Osteoblast (primary cell): ENCODE data around the gene NAIF1. TPM values are rescaled to one million over a fixed set of nuclear protein-coding genes. Genes with fewer than 3 reads are reported as not detected.

Experiments
- DNase-seq: peaks from one replicate; pipeline ENCODE4 v3.0.0; 2011; ENCODE audit warnings: low spot score, mixed read lengths; ENCODE audit not compliant: insufficient read length; ENCODE audit errors: missing footprints
- H2AFZ ChIP-seq: 2 replicates; pipeline ENCODE4 v1.6.0; 2011; ENCODE audit warnings: mild to moderate bottlenecking, low read length
- H3K27ac ChIP-seq: 2 replicates; pipeline ENCODE4 v1.5.1; 2011; ENCODE audit warnings: mild to moderate bottlenecking, low read depth, low read length, moderate library complexity
- H3K27me3 ChIP-seq: 2 replicates; pipeline ENCODE4 v1.6.0; 2012; ENCODE audit warnings: mild to moderate bottlenecking, control low read depth, inconsistent platforms, low read length, moderate library complexity; ENCODE audit not compliant: insufficient read depth
- H3K36me3 ChIP-seq: 2 replicates; pipeline ENCODE4 v1.5.1; 2011; ENCODE audit warnings: mild to moderate bottlenecking, low read length, control low read depth, moderate library complexity; ENCODE audit not compliant: insufficient read depth
- H3K4me1 ChIP-seq: 2 replicates; pipeline ENCODE4 v1.5.1; 2011; ENCODE audit warnings: mild to moderate bottlenecking, low read length, control low read depth, moderate library complexity; ENCODE audit not compliant: insufficient read depth
- H3K4me2 ChIP-seq: 2 replicates; pipeline ENCODE4 v1.6.0; 2011; ENCODE audit warnings: mild to moderate bottlenecking, low read length; ENCODE audit not compliant: insufficient read depth
- H3K4me3 ChIP-seq: fragments of 200-600 bp; sonication (generic); 3 replicates; pipeline ENCODE4 v1.5.1; 2012; ENCODE audit warnings: mild to moderate bottlenecking, low read length, inconsistent platforms; ENCODE audit not compliant: insufficient read depth
- H3K79me2 ChIP-seq: 2 replicates; pipeline ENCODE4 v1.6.0; 2012; ENCODE audit warnings: mild to moderate bottlenecking, low read length, control low read depth, inconsistent platforms; ENCODE audit not compliant: insufficient read depth
- H3K9me3 ChIP-seq: 2 replicates; pipeline ENCODE4 v1.5.1; 2011; ENCODE audit warnings: low read depth, low read length, control low read depth
- H4K20me1 ChIP-seq: 2 replicates; pipeline ENCODE4 v1.6.0; 2012; ENCODE audit warnings: mild to moderate bottlenecking, low read length, control low read depth; ENCODE audit not compliant: insufficient read depth
- CTCF ChIP-seq: IDR thresholded peaks from 2 replicates; pipeline ENCODE4 v1.5.1; 2011; ENCODE audit warnings: mild to moderate bottlenecking, low read depth, low read length, moderate library complexity; ENCODE audit errors: extremely low read depth
- total RNA-seq: library from RNA; depleted of rRNA; stranded (reverse); fragments of >200 nt; gene quantifications from 2 replicates; pipeline ENCODE4 v1.2.3, GENCODE V29; 2012

The NAIF1 gene
- total RNA-seq, 1 donor, result 10.1 TPM

GRCh38 chr9:128059365-128059983, 7.6 kb downstream of the NAIF1 start:
- Histone ChIP-seq H3K79me2 (peaks cover 3% of the 10 kb centered on the region), H3K27ac (no peak overlapping the region), H3K9me3 (no peaks in the 10 kb centered on the region), H2AFZ (no peak overlapping the region), H4K20me1 (no peaks in the 10 kb centered on the region), H3K4me1 (no peaks in the 10 kb centered on the region), H3K4me2 (no peak overlapping the region), H3K36me3 (peaks cover 18% of the 10 kb centered on the region), H3K27me3 (no peaks in the 10 kb centered on the region), H3K4me3 (no peak overlapping the region)
- DNase-seq, result no peak
- TF ChIP-seq CTCF, result no peak

GRCh38 chr9:128057724-128058409, 9.3 kb downstream of the NAIF1 start:
- no peak overlapping the region for H3K4me3 ChIP-seq
- H3K36me3 ChIP-seq, result peaks cover 12% of the 10 kb centered on the region
- H3K79me2 ChIP-seq, result no peaks in the 10 kb centered on the region
- H4K20me1 ChIP-seq, result no peaks in the 10 kb centered on the region
- H3K27me3 ChIP-seq, result no peaks in the 10 kb centered on the region
- TF ChIP-seq CTCF, result no peak
- H3K4me1 ChIP-seq, result no peaks in the 10 kb centered on the region
- H3K27ac ChIP-seq, result no peak overlapping the region
- no peak overlapping the region for H2AFZ ChIP-seq
- no peaks in the 10 kb centered on the region for H3K9me3 ChIP-seq
- no peak for DNase-seq
- no peak overlapping the region for H3K4me2 ChIP-seq

DNA sequence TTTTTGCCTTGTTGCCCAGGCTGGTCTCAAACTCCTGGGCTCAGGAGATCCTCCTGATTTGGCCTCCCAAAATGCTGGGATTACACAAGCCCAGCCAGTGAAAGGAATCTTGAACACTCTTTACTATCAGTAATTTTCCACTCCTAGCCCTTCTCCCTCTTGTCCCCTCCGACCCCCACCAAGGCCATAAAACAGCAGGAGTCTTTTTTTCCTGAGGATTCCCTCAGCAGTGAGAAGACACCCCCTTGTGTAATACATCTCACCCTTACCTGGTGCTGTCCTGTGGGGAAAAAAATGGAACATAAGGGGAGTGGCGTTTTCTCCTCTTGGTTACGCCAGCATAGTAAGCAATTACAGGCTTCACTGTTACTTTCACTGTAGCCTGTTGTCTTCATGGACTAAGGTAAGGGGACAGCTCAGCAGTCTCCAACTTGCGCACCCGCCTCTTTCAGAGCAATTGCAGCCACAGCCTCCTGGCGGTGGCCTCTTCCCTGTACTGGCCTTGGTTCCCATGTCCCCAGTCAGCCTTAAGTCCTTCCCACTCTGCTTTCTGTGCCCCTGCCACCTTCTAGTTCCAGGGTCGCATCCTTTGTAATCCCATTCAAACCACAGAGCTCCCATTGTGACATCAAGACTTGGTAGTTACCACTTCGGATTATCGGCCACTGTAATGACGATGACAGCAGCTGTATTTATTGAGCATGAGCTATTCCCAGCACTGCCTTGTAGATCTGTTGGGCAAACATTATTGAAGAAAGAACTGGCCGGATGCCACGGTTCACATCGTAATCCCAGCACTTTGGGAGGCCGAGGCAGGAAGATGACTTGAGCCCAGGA, 10.0 kb downstream of the NAIF1 start:
- H3K4me2 ChIP-seq, result no peak overlapping the region
- no peaks in the 10 kb centered on the region for H3K9me3 ChIP-seq
- DNase-seq, result no peak
- H2AFZ ChIP-seq, result no peak overlapping the region
- H3K36me3 ChIP-seq, result peaks cover 6% of the 10 kb centered on the region
- H4K20me1 ChIP-seq, result no peaks in the 10 kb centered on the region
- H3K79me2 ChIP-seq, result no peaks in the 10 kb centered on the region
- no peaks in the 10 kb centered on the region for H3K27me3 ChIP-seq
- no peaks in the 10 kb centered on the region for H3K4me1 ChIP-seq
- H3K27ac ChIP-seq, result no peak overlapping the region
- H3K4me3 ChIP-seq, result no peak overlapping the region
- no peak for TF ChIP-seq CTCF

DNA sequence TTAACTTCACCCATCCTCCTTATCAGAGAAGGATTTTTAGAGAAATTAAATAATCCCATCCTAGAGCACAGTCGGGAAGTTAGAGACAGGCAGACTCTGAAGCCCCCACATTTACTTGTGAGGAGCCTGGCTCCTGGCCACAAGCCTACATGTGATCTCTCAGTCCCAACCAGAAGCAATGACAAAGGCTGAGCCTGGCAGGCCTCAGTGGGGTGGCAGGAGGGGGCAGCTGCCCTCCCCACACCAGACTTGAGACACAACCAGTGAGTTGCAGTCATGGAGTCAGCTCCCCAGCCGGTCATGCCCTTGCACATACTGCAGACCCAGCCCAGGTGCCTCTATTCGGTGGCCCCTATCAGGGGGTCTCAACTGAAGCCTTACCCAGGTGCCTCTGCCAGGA, 11.0 kb downstream of the NAIF1 start:
- Histone ChIP-seq H3K27me3 (no peaks in the 10 kb centered on the region), H3K27ac (no peak overlapping the region), H4K20me1 (no peaks in the 10 kb centered on the region), H3K4me2 (no peak overlapping the region), H3K36me3 (peaks cover 2% of the 10 kb centered on the region), H3K4me1 (no peaks in the 10 kb centered on the region), H2AFZ (no peak overlapping the region), H3K9me3 (no peaks in the 10 kb centered on the region), H3K4me3 (no peak overlapping the region), H3K79me2 (no peaks in the 10 kb centered on the region)
- TF ChIP-seq CTCF, result no peak
- no peak for DNase-seq
